A549 (cell line): Measurements from ENCODE around the gene ATAD3A.

Experiments used
- ESRRA ChIP-seq: fragments of 150-350 bp; IDR thresholded peaks from 2 replicates; pipeline ENCODE4 v1.6.1; 2014; ENCODE audit warnings: mild to moderate bottlenecking, low read length, borderline replicate concordance
- HMGXB4 ChIP-seq: fragments of 250-450 bp; sonication (Bioruptor Pico); IDR thresholded peaks from 2 replicates; pipeline ENCODE4 v1.5.0; 2021; ENCODE audit warnings: mild to moderate bottlenecking, moderate library complexity, borderline replicate concordance
- KDM5A ChIP-seq: fragments of 200-600 bp; sonication (generic); IDR thresholded peaks from 2 replicates; pipeline ENCODE4 v1.6.1; 2016; ENCODE audit warnings: antibody characterized with exemption, mild to moderate bottlenecking
- POLR2A ChIP-seq: IDR thresholded peaks from 2 replicates; pipeline ENCODE4 v1.6.1; 2012; ENCODE audit warnings: mild to moderate bottlenecking, low read length
- RCOR1 ChIP-seq: fragments of 150-350 bp; IDR thresholded peaks from 2 replicates; pipeline ENCODE4 v1.6.1; 2014; ENCODE audit warnings: antibody characterized with exemption, low read length, low read depth
- RNF2 ChIP-seq: fragments of 200-600 bp; sonication (generic); IDR thresholded peaks from 2 replicates; pipeline ENCODE4 v1.6.1; 2016; ENCODE audit warnings: low read depth, mild to moderate bottlenecking, antibody characterized with exemption, moderate library complexity, borderline replicate concordance
- TF ChIP-seq, protein P1 (sequence below): fragments of >200 bp; sonication (Bioruptor Twin); formaldehyde crosslinking; IDR thresholded peaks from 3 replicates; pipeline ENCODE4 v1.5.1; 2016

DNA sequence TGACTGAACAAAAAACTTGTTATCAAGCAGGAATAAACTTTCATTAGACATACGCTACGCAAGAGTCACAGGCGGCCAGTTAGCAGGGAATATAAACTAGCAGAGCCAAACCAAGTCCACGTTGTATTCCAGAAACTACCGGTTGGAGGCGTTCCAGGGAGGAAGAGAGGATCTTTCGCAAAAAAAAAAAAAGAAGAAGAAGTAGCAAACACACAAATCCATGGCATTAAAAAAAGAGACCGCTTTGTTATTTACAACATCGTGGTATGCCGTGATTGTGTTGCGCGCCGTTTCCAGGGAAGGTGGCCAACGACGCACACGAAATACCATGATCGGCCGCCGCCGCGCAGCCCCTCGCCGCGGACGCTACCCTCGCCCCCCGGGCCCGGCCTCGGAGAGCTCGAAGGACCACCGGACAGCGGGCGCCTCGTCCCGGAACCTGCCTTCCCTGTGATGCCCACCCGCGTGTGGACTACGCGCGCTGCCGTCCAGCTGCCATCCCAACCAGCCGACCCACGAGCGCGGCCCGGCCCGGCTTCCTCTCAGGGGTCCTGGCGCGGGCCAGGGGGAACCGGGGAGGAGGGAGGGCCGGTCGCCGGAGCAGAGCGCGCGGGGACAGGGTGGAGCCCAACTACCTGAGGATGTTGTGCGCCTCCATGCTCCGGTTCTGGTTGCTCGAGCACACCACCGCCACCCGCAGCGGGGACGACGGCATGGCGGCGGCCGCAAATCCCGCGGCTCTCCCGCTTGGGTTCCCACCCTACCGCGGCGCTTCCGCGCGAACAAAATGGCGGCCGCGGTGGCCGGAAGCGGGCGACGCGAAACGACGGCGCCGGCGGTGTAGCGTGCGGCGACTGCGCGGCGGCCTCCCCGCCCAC is 62.1 kb downstream of the ATAD3A start:
- TF ChIP-seq POLR2A (peak; percentile 36; the same call in 1 of the 2 replicates), HMGXB4 (CRISPR knock-in tag) (0 out of 2 replicates have a peak, but pooled peaks have one; percentile 13), ESRRA (no peak), RCOR1 (no peak), RNF2 (no peak), KDM5A (0 out of 2 replicates have a peak, but pooled peaks have one; percentile 13)
- TF ChIP-seq, protein P1, sequence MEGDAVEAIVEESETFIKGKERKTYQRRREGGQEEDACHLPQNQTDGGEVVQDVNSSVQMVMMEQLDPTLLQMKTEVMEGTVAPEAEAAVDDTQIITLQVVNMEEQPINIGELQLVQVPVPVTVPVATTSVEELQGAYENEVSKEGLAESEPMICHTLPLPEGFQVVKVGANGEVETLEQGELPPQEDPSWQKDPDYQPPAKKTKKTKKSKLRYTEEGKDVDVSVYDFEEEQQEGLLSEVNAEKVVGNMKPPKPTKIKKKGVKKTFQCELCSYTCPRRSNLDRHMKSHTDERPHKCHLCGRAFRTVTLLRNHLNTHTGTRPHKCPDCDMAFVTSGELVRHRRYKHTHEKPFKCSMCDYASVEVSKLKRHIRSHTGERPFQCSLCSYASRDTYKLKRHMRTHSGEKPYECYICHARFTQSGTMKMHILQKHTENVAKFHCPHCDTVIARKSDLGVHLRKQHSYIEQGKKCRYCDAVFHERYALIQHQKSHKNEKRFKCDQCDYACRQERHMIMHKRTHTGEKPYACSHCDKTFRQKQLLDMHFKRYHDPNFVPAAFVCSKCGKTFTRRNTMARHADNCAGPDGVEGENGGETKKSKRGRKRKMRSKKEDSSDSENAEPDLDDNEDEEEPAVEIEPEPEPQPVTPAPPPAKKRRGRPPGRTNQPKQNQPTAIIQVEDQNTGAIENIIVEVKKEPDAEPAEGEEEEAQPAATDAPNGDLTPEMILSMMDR = no peak
